Measurements from ENCODE around the gene ZNF185.

ZNF185 gene

GRCh38 chrX:152943826-152944225 is 46.0 kb downstream of the ZNF185 start:
- Histone ChIP-seq H3K9me3 (ENCODE audit: insufficient read depth, low read length) (no peaks in the 10 kb centered on the region), H3K27me3 (ENCODE audit: insufficient read depth, insufficient read length) (no peaks in the 10 kb centered on the region), H3K4me3 (ENCODE audit: insufficient read length, low read depth) (no peak overlapping the region), H3K36me3 (ENCODE audit: insufficient read depth, insufficient read length, low read length) (peaks cover 7% of the 10 kb centered on the region), H3K4me1 (ENCODE audit: insufficient read depth, insufficient read length) (no peaks in the 10 kb centered on the region), H3K9ac (ENCODE audit: insufficient read length, low read depth) (no peak overlapping the region)
- TF ChIP-seq YY1 (IDR thresholded peaks at IDR 0.05; ENCODE audit: insufficient read depth, insufficient read length) (no peak), ZNF274 (IDR thresholded peaks at IDR 0.05; ENCODE audit: low read depth, low read length) (no peak), SUZ12 (IDR thresholded peaks at IDR 0.05; ENCODE audit: extremely low read depth, insufficient read depth, insufficient read length) (no peak)
- no peak for DNase-seq (ENCODE audit: low read depth, low spot score)

GRCh38 chrX:152945021-152945979 is 47.4 kb downstream of the ZNF185 start:
- Histone ChIP-seq H3K36me3 (ENCODE audit: insufficient read depth, insufficient read length, low read length) (peaks cover 7% of the 10 kb centered on the region), H3K4me1 (ENCODE audit: insufficient read depth, insufficient read length) (no peaks in the 10 kb centered on the region), H3K9ac (ENCODE audit: insufficient read length, low read depth) (no peak overlapping the region), H3K4me3 (ENCODE audit: insufficient read length, low read depth) (no peak overlapping the region), H3K9me3 (ENCODE audit: insufficient read depth, low read length) (no peaks in the 10 kb centered on the region), H3K27me3 (ENCODE audit: insufficient read depth, insufficient read length) (no peaks in the 10 kb centered on the region)
- DNase-seq (ENCODE audit: low read depth, low spot score), result no peak
- TF ChIP-seq ZNF274 (IDR thresholded peaks at IDR 0.05; ENCODE audit: low read depth, low read length), result no peak
- TF ChIP-seq YY1 (IDR thresholded peaks at IDR 0.05; ENCODE audit: insufficient read depth, insufficient read length), result no peak
- no peak for TF ChIP-seq SUZ12 (IDR thresholded peaks at IDR 0.05; ENCODE audit: extremely low read depth, insufficient read depth, insufficient read length)

- Histone ChIP-seq H3K9ac (ENCODE audit: insufficient read length, low read depth) (no peak overlapping the region), H3K27me3 (ENCODE audit: insufficient read depth, insufficient read length) (no peaks in the 10 kb centered on the region), H3K4me1 (ENCODE audit: insufficient read depth, insufficient read length) (no peaks in the 10 kb centered on the region), H3K36me3 (ENCODE audit: insufficient read depth, insufficient read length, low read length) (peaks cover 7% of the 10 kb centered on the region), H3K9me3 (ENCODE audit: insufficient read depth, low read length) (no peaks in the 10 kb centered on the region), H3K4me3 (ENCODE audit: insufficient read length, low read depth) (no peak overlapping the region)
- no peak for DNase-seq (ENCODE audit: low read depth, low spot score)
- TF ChIP-seq ZNF274 (IDR thresholded peaks at IDR 0.05; ENCODE audit: low read depth, low read length), result no peak
- no peak for TF ChIP-seq SUZ12 (IDR thresholded peaks at IDR 0.05; ENCODE audit: extremely low read depth, insufficient read depth, insufficient read length)
- TF ChIP-seq YY1 (IDR thresholded peaks at IDR 0.05; ENCODE audit: insufficient read depth, insufficient read length), result no peak
These were observed 48.8 kb downstream of the ZNF185 start for GRCh38 chrX:152946681-152947080.
